ENCODE results near the gene AGTRAP. TPM values are rescaled to one million over a fixed set of nuclear protein-coding genes. Genes with fewer than 3 reads are reported as not detected.

Gene AGTRAP
- total and polyA plus RNA-seq, 9 of the 15 experiments (the other 6 are each of a cell fraction or from before 2014, with no cell fraction given) = 26.8 to 105 (median 57.5) TPM

- TF ChIP-seq ZNF121 (CRISPR knock-in tag; conservative IDR thresholded peaks at IDR 0.05) (no peak), ZNF134 (CRISPR knock-in tag; conservative IDR thresholded peaks at IDR 0.05) (no peak), ZNF778 (CRISPR knock-in tag; IDR thresholded peaks at IDR 0.05) (no peak), SMAD1 (IDR thresholded peaks at IDR 0.05; ENCODE audit: low read depth, low read length, partially characterized antibody) (no peak), YBX1 (IDR thresholded peaks at IDR 0.05) (no peak), MAX (CRISPR knock-in tag; IDR thresholded peaks at IDR 0.05) (0 out of 2 replicates have a peak, but pooled peaks have one; percentile 6), RAD51 (IDR thresholded peaks at IDR 0.05; ENCODE audit: borderline replicate concordance, low read depth) (no peak), SRSF7 (optimal IDR thresholded peaks at IDR 0.05; ENCODE audit: low read depth, low read length) (no peak), SMARCB1 (IDR thresholded peaks at IDR 0.05; ENCODE audit: insufficient read length, low read depth) (no peak), ZFP91 (CRISPR knock-in tag; IDR thresholded peaks at IDR 0.05) (no peak), REST (IDR thresholded peaks at IDR 0.05; ENCODE audit: borderline replicate concordance) (no peak), REST (CRISPR knock-in tag; IDR thresholded peaks at IDR 0.05; ENCODE audit: low read depth) (no peak), FOXK2 (conservative IDR thresholded peaks at IDR 0.05 in 1 of 2, IDR thresholded peaks at IDR 0.05 in 1 of 2; ENCODE audit: low read depth in 2 of 2) (peak; percentile 92)
- TF ChIP-seq, protein P1, sequence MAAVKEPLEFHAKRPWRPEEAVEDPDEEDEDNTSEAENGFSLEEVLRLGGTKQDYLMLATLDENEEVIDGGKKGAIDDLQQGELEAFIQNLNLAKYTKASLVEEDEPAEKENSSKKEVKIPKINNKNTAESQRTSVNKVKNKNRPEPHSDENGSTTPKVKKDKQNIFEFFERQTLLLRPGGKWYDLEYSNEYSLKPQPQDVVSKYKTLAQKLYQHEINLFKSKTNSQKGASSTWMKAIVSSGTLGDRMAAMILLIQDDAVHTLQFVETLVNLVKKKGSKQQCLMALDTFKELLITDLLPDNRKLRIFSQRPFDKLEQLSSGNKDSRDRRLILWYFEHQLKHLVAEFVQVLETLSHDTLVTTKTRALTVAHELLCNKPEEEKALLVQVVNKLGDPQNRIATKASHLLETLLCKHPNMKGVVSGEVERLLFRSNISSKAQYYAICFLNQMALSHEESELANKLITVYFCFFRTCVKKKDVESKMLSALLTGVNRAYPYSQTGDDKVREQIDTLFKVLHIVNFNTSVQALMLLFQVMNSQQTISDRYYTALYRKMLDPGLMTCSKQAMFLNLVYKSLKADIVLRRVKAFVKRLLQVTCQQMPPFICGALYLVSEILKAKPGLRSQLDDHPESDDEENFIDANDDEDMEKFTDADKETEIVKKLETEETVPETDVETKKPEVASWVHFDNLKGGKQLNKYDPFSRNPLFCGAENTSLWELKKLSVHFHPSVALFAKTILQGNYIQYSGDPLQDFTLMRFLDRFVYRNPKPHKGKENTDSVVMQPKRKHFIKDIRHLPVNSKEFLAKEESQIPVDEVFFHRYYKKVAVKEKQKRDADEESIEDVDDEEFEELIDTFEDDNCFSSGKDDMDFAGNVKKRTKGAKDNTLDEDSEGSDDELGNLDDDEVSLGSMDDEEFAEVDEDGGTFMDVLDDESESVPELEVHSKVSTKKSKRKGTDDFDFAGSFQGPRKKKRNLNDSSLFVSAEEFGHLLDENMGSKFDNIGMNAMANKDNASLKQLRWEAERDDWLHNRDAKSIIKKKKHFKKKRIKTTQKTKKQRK (IDR thresholded peaks at IDR 0.05; ENCODE audit: borderline replicate concordance, low read depth, low read length) = no peak
Measured at GRCh38 chr1:11790880-11791715, 55.2 kb downstream of the AGTRAP start (continued).
